OCI-LY1 (cell line): ENCODE results near the gene ERAP2.
"Not testable (repeated sequence)": the region's sequence is repeated elsewhere in the genome, so short reads cannot be mapped to it uniquely, and the experiment has no call there.

ENCODE experiments used
- H2AFZ ChIP-seq: fragments of 200-600 bp; sonication (generic), shearing (Covaris generic); 2 replicates; pipeline ENCODE4 v1.6.0; 2014; ENCODE audit warnings: antibody characterized with exemption, mild to moderate bottlenecking, low read length
- H3F3A ChIP-seq: fragments of 200-600 bp; sonication (generic), shearing (Covaris generic); 2 replicates; pipeline ENCODE4 v1.6.0; 2014; ENCODE audit warnings: mild to moderate bottlenecking, antibody characterized with exemption, low read length, moderate library complexity; ENCODE audit not compliant: insufficient read depth
- H3K27ac ChIP-seq: fragments of 200-600 bp; sonication (generic); 2 replicates; pipeline ENCODE4 v1.5.1; 2014; ENCODE audit warnings: low read length, mixed run types, mild to moderate bottlenecking, low read depth; ENCODE audit not compliant: poor library complexity, severe bottlenecking
- H3K27me3 ChIP-seq: fragments of 200-600 bp; sonication (generic); 2 replicates; pipeline ENCODE4 v1.6.0; 2014; ENCODE audit warnings: antibody characterized with exemption, mild to moderate bottlenecking, low read length, moderate library complexity; ENCODE audit not compliant: insufficient read depth
- H3K36me3 ChIP-seq: fragments of 200-600 bp; sonication (generic); 2 replicates; pipeline ENCODE4 v1.6.1; 2014; ENCODE audit warnings: mild to moderate bottlenecking, antibody characterized with exemption, low read length, moderate library complexity, mixed read lengths; ENCODE audit not compliant: insufficient read depth
- H3K4me1 ChIP-seq: fragments of 200-600 bp; sonication (generic); 2 replicates; pipeline ENCODE4 v1.5.1; 2014; ENCODE audit warnings: mild to moderate bottlenecking, low read length, moderate library complexity; ENCODE audit not compliant: insufficient read depth, severe bottlenecking
- H3K4me2 ChIP-seq: fragments of 200-600 bp; sonication (generic), shearing (Covaris generic); 2 replicates; pipeline ENCODE4 v1.6.1; 2014; ENCODE audit warnings: low read length
- H3K4me3 ChIP-seq: fragments of 200-600 bp; sonication (generic); 2 replicates; pipeline ENCODE4 v1.5.1; 2014; ENCODE audit warnings: low read length, low read depth, mild to moderate bottlenecking, mixed read lengths; ENCODE audit not compliant: poor library complexity, severe bottlenecking
- H3K79me2 ChIP-seq: fragments of 200-600 bp; shearing (Covaris generic); 2 replicates; pipeline ENCODE4 v1.6.1; 2016; ENCODE audit warnings: mixed run types, low read length, mixed read lengths; ENCODE audit not compliant: insufficient read depth
- H3K9ac ChIP-seq: fragments of 200-600 bp; sonication (generic), shearing (Covaris generic); 2 replicates; pipeline ENCODE4 v1.6.1; 2014; ENCODE audit warnings: mild to moderate bottlenecking, low read length, mixed read lengths
- H3K9me2 ChIP-seq: fragments of 200-600 bp; sonication (generic), shearing (Covaris generic); 2 replicates; pipeline ENCODE4 v1.6.1; 2014; ENCODE audit warnings: low read depth, mild to moderate bottlenecking, low read length, mixed read lengths
- H3K9me3 ChIP-seq: fragments of 200-600 bp; shearing (Covaris generic); 2 replicates; pipeline ENCODE4 v1.6.1; 2014; ENCODE audit warnings: low read length, mixed read lengths
- H4K20me1 ChIP-seq: fragments of 200-600 bp; sonication (generic), shearing (Covaris generic); 2 replicates; pipeline ENCODE4 v1.6.0; 2016; ENCODE audit warnings: mild to moderate bottlenecking, low read length; ENCODE audit not compliant: insufficient read depth
- CTCF ChIP-seq: fragments of 200-600 bp; sonication (generic), shearing (Covaris generic); IDR thresholded peaks from 2 replicates; pipeline ENCODE4 v1.5.1; 2017; ENCODE audit warnings: mild to moderate bottlenecking, antibody characterized with exemption, low read length, moderate library complexity, mixed read lengths
- EZH2 ChIP-seq: fragments of 200-600 bp; sonication (generic), shearing (Covaris generic); IDR thresholded peaks from 2 replicates; pipeline ENCODE4 v1.8.0; 2017; ENCODE audit warnings: borderline replicate concordance, mixed run types, mild to moderate bottlenecking, antibody characterized with exemption, low read length, moderate library complexity, mixed read lengths

ERAP2 gene

GRCh38 chr5:96873449-96873848 is 2.9 kb upstream of the ERAP2 start:
- H2AFZ ChIP-seq, result no peak overlapping the region
- H3K9ac ChIP-seq, result no peak overlapping the region
- H3K4me1 ChIP-seq, result peaks cover 84% of the 10 kb centered on the region
- H3K27me3 ChIP-seq, result no peaks in the 10 kb centered on the region
- no peak overlapping the region for H3K4me2 ChIP-seq
- TF ChIP-seq CTCF (no peak), EZH2 (no peak)
- no peaks in the 10 kb centered on the region for H4K20me1 ChIP-seq
- H3F3A ChIP-seq, result peaks cover 7% of the 10 kb centered on the region
- peak overlapping the region; percentile 91 for H3K27ac ChIP-seq
- H3K9me3 ChIP-seq, result no peaks in the 10 kb centered on the region
- peaks cover 12% of the 10 kb centered on the region for H3K79me2 ChIP-seq
- no peak overlapping the region for H3K4me3 ChIP-seq
- no peaks in the 10 kb centered on the region for H3K9me2 ChIP-seq
- H3K36me3 ChIP-seq, result no peaks in the 10 kb centered on the region

- no peak overlapping the region for H3K4me3 ChIP-seq
- peaks cover 12% of the 10 kb centered on the region for H3K79me2 ChIP-seq
- H3K4me1 ChIP-seq, result peaks cover 81% of the 10 kb centered on the region
- peak overlapping the region; percentile 91 for H3K27ac ChIP-seq
- H3K9me3 ChIP-seq, result no peaks in the 10 kb centered on the region
- peaks cover 7% of the 10 kb centered on the region for H3F3A ChIP-seq
- H3K4me2 ChIP-seq, result no peak overlapping the region
- no peak overlapping the region for H2AFZ ChIP-seq
- TF ChIP-seq EZH2 (no peak), CTCF (no peak)
- H3K9ac ChIP-seq, result no peak overlapping the region
- no peaks in the 10 kb centered on the region for H3K27me3 ChIP-seq
- H3K36me3 ChIP-seq, result peaks cover 2% of the 10 kb centered on the region; the same call in 1 of the 2 replicates
- H4K20me1 ChIP-seq, result no peaks in the 10 kb centered on the region
- no peaks in the 10 kb centered on the region for H3K9me2 ChIP-seq
These were observed 1.7 kb upstream of the ERAP2 start for GRCh38 chr5:96874631-96875030.

- H3K9ac ChIP-seq, result peak overlapping the region; percentile 88
- no peak overlapping the region for H2AFZ ChIP-seq
These were observed 459 bp upstream of the ERAP2 start for GRCh38 chr5:96875791-96876291.

GRCh38 chr5:96876977-96877469 is 723 bp downstream of the ERAP2 start:
- H3K4me3 ChIP-seq, result peak overlapping the region; percentile 87
- peaks cover 26% of the 10 kb centered on the region; the same call in 1 of the 2 replicates for H3K36me3 ChIP-seq
- H3K9me3 ChIP-seq, H3K27me3 ChIP-seq, H3K9me2 ChIP-seq, H2AFZ ChIP-seq, H3F3A ChIP-seq, H4K20me1 ChIP-seq: not testable (repeated sequence)
- peaks cover 81% of the 10 kb centered on the region for H3K4me1 ChIP-seq
- H3K9ac ChIP-seq, result peak overlapping the region; percentile 88
- H3K79me2 ChIP-seq, result peaks cover 12% of the 10 kb centered on the region
- peak overlapping the region; percentile 84 for H3K4me2 ChIP-seq
- peak overlapping the region; percentile 91 for H3K27ac ChIP-seq

More at GRCh38 chr5:96875791-96876291, 459 bp upstream of the ERAP2 start:
- H3F3A ChIP-seq, result peaks cover 7% of the 10 kb centered on the region
- peaks cover 81% of the 10 kb centered on the region for H3K4me1 ChIP-seq
- peak overlapping the region; percentile 84 for H3K4me2 ChIP-seq
- H4K20me1 ChIP-seq, result no peaks in the 10 kb centered on the region
- H3K36me3 ChIP-seq, result peaks cover 14% of the 10 kb centered on the region; the same call in 1 of the 2 replicates
- no peaks in the 10 kb centered on the region for H3K9me2 ChIP-seq
- no peaks in the 10 kb centered on the region for H3K27me3 ChIP-seq
- peak overlapping the region; percentile 91 for H3K27ac ChIP-seq
- no peak for TF ChIP-seq CTCF
- TF ChIP-seq EZH2, result no peak
- H3K4me3 ChIP-seq, result peak overlapping the region; percentile 87
- H3K9me3 ChIP-seq, result no peaks in the 10 kb centered on the region
- peaks cover 12% of the 10 kb centered on the region for H3K79me2 ChIP-seq
